GM18873 (cell line): ENCODE results near the gene MT1B.
A peak's percentile ranks its signal among the peaks of the same experiment; 100 is the strongest.

Experiments used
- ATAC-seq: cut with Tn5 transposase; IDR thresholded peaks from one replicate; pipeline ENCODE4 v1.9.1; 2021; ENCODE audit warnings: mild to moderate bottlenecking, moderate library complexity, moderate number of reproducible peaks; ENCODE audit not compliant: unreplicated experiment, low FRiP score

The MT1B gene

GRCh38 chr16:56651586-56651985 lies at the start of gene MT1B:
Gene MT1B (plus strand): TSS chr16:56651886. CDS start chr16:56651954, 68 bp downstream.
- no peak for ATAC-seq

GRCh38 chr16:56603589-56603988 lies 48.1 kb upstream of the MT1B start:
- ATAC-seq: no peak

- ATAC-seq: no peak
Observed at GRCh38 chr16:56604966-56605365, 46.7 kb upstream of the MT1B start.

GRCh38 chr16:56605475-56605874 lies 46.2 kb upstream of the MT1B start:
- no peak for ATAC-seq

- ATAC-seq: no peak
Observed at GRCh38 chr16:56606071-56606475, 45.6 kb upstream of the MT1B start.

GRCh38 chr16:56606476-56607108 lies 45.1 kb upstream of the MT1B start:
- no peak for ATAC-seq

GRCh38 chr16:56607109-56607618 lies 44.5 kb upstream of the MT1B start:
- ATAC-seq: no peak

- ATAC-seq: no peak
Observed at GRCh38 chr16:56607675-56608042, 44.0 kb upstream of the MT1B start.

GRCh38 chr16:56608043-56608875 lies 43.4 kb upstream of the MT1B start, which contains the start of gene MT2A:
Gene MT2A (plus strand): TSS chr16:56608584. CDS start chr16:56608656, 72 bp downstream.
- ATAC-seq: peak; percentile 77

GRCh38 chr16:56608876-56609462 lies 42.7 kb upstream of the MT1B start:
- no peak for ATAC-seq

GRCh38 chr16:56609463-56609921 lies 42.2 kb upstream of the MT1B start:
- ATAC-seq: no peak

GRCh38 chr16:56610017-56610608 lies 41.6 kb upstream of the MT1B start:
- ATAC-seq: no peak

GRCh38 chr16:56610609-56611111 lies 41.0 kb upstream of the MT1B start:
- no peak for ATAC-seq

GRCh38 chr16:56611281-56611833 lies 40.3 kb upstream of the MT1B start:
- ATAC-seq: no peak

- no peak for ATAC-seq
Observed at GRCh38 chr16:56613706-56614105, 38.0 kb upstream of the MT1B start.

GRCh38 chr16:56614549-56614991 lies 37.1 kb upstream of the MT1B start:
- no peak for ATAC-seq

- no peak for ATAC-seq
Observed at GRCh38 chr16:56615353-56615752, 36.3 kb upstream of the MT1B start.

- ATAC-seq: no peak
Observed at GRCh38 chr16:56616608-56617211, 35.0 kb upstream of the MT1B start.

GRCh38 chr16:56617212-56618085 lies 34.2 kb upstream of the MT1B start:
- no peak for ATAC-seq
